HUES48 (cell line): Measurements from ENCODE around the gene WDR70.
"Not testable (repeated sequence)": the region's sequence is repeated elsewhere in the genome, so short reads cannot be mapped to it uniquely, and the experiment has no call there.

Source experiments
- H3K27ac ChIP-seq: one replicate; pipeline ENCODE4 v1.7.0; 2013; ENCODE audit warnings: low read depth, low read length, inconsistent platforms
- H3K27me3 ChIP-seq: 2 replicates; pipeline ENCODE4 v1.6.1; 2013; ENCODE audit warnings: mild to moderate bottlenecking, low read length; ENCODE audit not compliant: control insufficient read depth, insufficient read depth
- H3K36me3 ChIP-seq: 2 replicates; pipeline ENCODE4 v1.6.1; 2013; ENCODE audit warnings: low read length; ENCODE audit not compliant: control insufficient read depth, insufficient read depth
- H3K4me1 ChIP-seq: 2 replicates; pipeline ENCODE4 v1.6.1; 2013; ENCODE audit warnings: mild to moderate bottlenecking, low read length; ENCODE audit not compliant: control insufficient read depth, insufficient read depth
- H3K4me3 ChIP-seq: 2 replicates; pipeline ENCODE4 v1.5.1; 2013; ENCODE audit warnings: mild to moderate bottlenecking, low read depth, low read length
- H3K9ac ChIP-seq: 2 replicates; pipeline ENCODE4 v1.6.1; 2013; ENCODE audit warnings: mild to moderate bottlenecking, low read depth, low read length, moderate library complexity
- H3K9me3 ChIP-seq: 2 replicates; pipeline ENCODE4 v1.6.1; 2013; ENCODE audit warnings: low read length; ENCODE audit not compliant: control insufficient read depth, insufficient read depth

WDR70 gene

GRCh38 chr5:37638897-37639296, 259.8 kb downstream of the WDR70 start:
- Histone ChIP-seq H3K9me3 (no peaks in the 10 kb centered on the region), H3K27ac (no peak overlapping the region), H3K27me3 (no peaks in the 10 kb centered on the region), H3K4me1 (no peaks in the 10 kb centered on the region), H3K36me3 (no peaks in the 10 kb centered on the region), H3K4me3 (no peak overlapping the region), H3K9ac (no peak overlapping the region)

DNA sequence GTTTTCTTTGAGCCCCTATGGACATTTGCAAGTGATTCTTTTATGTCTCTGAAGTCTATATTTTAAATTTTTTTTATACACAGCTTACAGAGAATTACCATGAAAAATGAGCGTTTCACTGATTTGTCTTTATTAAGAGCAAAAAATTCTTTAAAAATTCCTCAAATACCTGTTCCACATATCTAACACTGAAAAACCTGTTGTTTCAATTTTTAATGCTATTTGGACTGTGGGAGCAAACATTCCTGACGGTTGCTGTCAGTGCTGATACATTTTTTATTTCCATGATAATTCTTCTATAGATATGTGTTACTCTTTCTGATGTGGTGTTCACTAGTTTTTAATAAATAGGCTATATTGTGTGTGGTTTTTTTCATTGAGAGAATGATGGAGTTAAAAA, 261.0 kb downstream of the WDR70 start:
- Histone ChIP-seq H3K4me3 (no peak overlapping the region), H3K9me3 (no peaks in the 10 kb centered on the region), H3K27me3 (no peaks in the 10 kb centered on the region), H3K9ac (no peak overlapping the region), H3K36me3 (no peaks in the 10 kb centered on the region), H3K4me1 (no peaks in the 10 kb centered on the region), H3K27ac (no peak overlapping the region)

DNA sequence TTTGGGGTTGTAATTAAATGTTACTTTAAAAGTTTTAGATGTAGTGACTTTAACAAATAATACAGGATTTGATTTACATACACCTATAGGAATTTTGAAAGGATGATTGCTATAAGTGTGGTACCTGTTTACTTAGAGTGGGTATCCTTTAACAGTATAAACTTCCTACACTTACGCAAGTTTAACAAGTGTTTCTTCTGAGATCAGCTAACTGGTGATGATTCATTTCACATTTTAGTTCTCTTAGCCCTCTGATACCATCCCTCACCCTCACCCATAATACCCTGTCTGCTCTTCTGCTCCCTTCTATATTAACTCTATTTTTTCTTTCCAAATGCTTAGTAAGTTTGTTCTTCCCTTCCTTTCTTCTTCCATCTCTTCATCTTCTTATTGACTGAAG, 262.8 kb downstream of the WDR70 start:
- Histone ChIP-seq H3K9ac (no peak overlapping the region), H3K4me1 (no peaks in the 10 kb centered on the region), H3K36me3 (no peaks in the 10 kb centered on the region), H3K27me3 (no peaks in the 10 kb centered on the region), H3K27ac (no peak overlapping the region), H3K4me3 (no peak overlapping the region), H3K9me3 (no peaks in the 10 kb centered on the region)

DNA sequence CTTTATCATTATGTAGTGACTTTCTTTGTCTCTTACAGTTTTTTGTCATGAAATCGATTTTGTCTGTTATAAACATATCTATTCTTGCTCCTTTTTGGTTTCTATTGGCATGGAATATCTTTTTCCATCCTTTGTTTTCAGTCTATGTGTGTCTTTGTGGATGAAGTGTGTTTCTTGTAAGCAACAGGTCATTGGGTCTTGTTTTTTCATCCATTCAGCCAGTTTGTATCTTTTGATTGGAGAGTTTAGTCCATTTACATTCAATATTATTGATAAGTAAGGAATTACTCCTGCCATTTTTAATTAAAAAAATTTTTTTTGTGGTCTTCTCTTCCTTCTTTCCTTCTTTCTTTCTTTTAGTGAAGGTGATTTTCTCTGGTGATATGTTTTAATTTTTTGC, 266.6 kb downstream of the WDR70 start:
- H3K9me3 ChIP-seq = no peaks in the 10 kb centered on the region
- no peak overlapping the region for H3K4me3 ChIP-seq
- H3K4me1 ChIP-seq = no peaks in the 10 kb centered on the region
- no peaks in the 10 kb centered on the region for H3K36me3 ChIP-seq
- H3K27me3 ChIP-seq = no peaks in the 10 kb centered on the region
- H3K27ac ChIP-seq = no peak overlapping the region
- H3K9ac ChIP-seq = no peak overlapping the region

DNA sequence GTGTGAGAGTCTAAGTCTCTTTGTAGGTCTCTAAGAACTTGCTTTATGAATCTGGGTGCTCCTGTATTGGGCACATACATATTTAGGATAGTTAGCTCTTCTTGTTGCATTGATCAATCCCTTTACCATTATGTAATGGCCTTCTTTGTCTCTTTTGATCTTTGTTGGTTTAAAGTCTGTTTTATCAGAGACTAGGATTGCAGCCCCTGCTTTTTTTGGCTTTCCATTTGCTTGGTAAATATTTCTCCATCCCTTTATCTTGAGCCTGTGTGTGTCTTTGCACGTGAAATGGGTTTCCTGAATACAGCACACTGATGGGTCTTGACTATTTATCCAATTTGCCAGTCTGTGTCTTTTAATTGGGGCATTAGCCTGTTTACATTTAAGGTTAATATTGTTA, 275.4 kb downstream of the WDR70 start:
- not testable (repeated sequence) for H3K36me3 ChIP-seq, H3K9me3 ChIP-seq, H3K9ac ChIP-seq, H3K27ac ChIP-seq, H3K4me3 ChIP-seq, H3K4me1 ChIP-seq, H3K27me3 ChIP-seq

- Histone ChIP-seq H3K4me1 (peaks cover 6% of the 10 kb centered on the region; the same call in 1 of the 2 replicates), H3K9ac (no peak overlapping the region), H3K36me3 (no peaks in the 10 kb centered on the region), H3K4me3 (no peak overlapping the region), H3K27me3 (no peaks in the 10 kb centered on the region), H3K27ac (no peak overlapping the region), H3K9me3 (no peaks in the 10 kb centered on the region)
These were observed 277.9 kb downstream of the WDR70 start for GRCh38 chr5:37657046-37657445.

DNA sequence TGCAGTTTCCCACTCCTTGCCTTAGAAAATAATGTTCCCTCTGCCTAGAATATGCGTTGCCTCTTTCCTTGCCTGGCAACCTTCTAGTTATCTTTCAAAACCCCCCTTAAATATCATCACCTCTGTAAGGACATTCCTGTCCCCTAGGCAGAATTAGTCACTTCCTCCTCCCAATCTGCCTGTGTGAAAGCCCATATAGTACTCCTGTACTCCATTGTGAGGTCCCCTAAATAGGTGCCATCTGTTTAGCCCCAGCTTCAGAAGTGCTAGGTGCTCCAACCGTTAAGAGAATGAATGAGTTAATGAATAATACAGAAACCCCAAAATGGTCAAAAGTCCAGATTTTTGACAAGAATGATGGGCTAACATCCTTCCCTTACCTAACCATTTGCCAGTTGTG, 279.3 kb downstream of the WDR70 start:
- H3K27me3 ChIP-seq = no peaks in the 10 kb centered on the region
- peaks cover 10% of the 10 kb centered on the region for H3K4me1 ChIP-seq
- no peak overlapping the region for H3K4me3 ChIP-seq
- no peaks in the 10 kb centered on the region for H3K36me3 ChIP-seq
- no peaks in the 10 kb centered on the region for H3K9me3 ChIP-seq
- no peak overlapping the region for H3K27ac ChIP-seq
- H3K9ac ChIP-seq = no peak overlapping the region

DNA sequence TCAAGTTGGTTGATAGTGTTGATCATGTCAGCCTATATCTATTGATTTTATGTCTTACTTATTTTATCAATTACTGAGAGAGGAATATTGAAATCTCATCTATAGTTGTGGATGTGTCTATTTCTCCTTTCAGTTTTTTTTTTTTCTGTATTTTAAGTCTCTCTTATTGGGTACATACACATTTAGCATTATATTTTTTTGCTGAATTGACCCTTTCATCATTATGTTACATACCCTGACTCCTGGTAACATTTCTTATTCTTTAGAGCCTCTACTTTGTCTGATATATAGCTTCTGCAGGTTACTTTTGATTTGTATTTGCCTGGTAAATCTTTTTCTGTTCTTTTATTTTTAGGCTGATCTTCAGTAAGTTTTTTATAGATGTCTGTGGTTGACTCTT, 281.2 kb downstream of the WDR70 start:
- Histone ChIP-seq H3K9ac (no peak overlapping the region), H3K27me3 (no peaks in the 10 kb centered on the region), H3K4me1 (peaks cover 13% of the 10 kb centered on the region), H3K27ac (no peak overlapping the region), H3K4me3 (no peak overlapping the region), H3K9me3 (no peaks in the 10 kb centered on the region), H3K36me3 (no peaks in the 10 kb centered on the region)

DNA sequence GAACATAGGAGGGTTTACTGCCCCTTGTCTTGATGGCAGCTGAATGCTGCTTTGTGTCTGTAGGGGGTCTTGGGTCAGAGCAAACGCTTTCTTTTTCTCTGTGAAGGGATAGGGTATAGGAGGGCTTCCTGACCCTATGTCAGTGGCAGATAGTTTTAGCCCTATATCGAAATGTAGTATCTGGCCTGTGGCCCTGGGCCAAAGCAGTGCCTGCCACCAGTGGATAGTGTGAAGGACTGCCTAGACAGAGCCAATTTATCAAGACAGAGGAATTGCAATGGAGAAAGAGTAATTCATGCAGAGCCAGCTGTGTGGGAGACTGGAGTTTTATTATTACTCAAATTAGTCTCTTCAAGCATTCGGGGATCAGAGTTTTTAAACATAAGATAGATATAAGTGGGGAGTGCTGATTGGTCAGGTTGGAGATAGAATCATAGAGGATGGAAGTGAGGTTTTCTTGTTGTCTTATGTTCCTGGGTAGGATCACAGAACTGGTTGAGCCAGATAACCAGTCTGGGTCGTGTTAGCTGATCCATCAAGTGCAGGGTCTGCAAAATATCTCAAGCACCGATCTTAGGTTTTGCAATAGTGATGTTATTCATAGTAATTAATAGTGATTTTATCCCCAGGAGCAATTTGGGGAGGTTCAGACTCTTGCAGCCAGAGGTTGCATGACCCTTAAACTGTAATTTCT, 282.3 kb downstream of the WDR70 start:
- H3K27ac ChIP-seq = no peak overlapping the region
- no peak overlapping the region for H3K9ac ChIP-seq
- H3K36me3 ChIP-seq = no peaks in the 10 kb centered on the region
- no peak overlapping the region for H3K4me3 ChIP-seq
- H3K27me3 ChIP-seq = no peaks in the 10 kb centered on the region
- H3K4me1 ChIP-seq = peaks cover 13% of the 10 kb centered on the region
- no peaks in the 10 kb centered on the region for H3K9me3 ChIP-seq

- H3K27me3 ChIP-seq = no peaks in the 10 kb centered on the region
- H3K9ac ChIP-seq = no peak overlapping the region
- H3K4me1 ChIP-seq = peaks cover 13% of the 10 kb centered on the region
- no peak overlapping the region for H3K4me3 ChIP-seq
- no peak overlapping the region for H3K27ac ChIP-seq
- H3K36me3 ChIP-seq = no peaks in the 10 kb centered on the region
- H3K9me3 ChIP-seq = no peaks in the 10 kb centered on the region
These were observed 282.8 kb downstream of the WDR70 start for GRCh38 chr5:37661951-37662350.

- peaks cover 13% of the 10 kb centered on the region for H3K4me1 ChIP-seq
- no peak overlapping the region for H3K27ac ChIP-seq
- no peaks in the 10 kb centered on the region for H3K9me3 ChIP-seq
- H3K9ac ChIP-seq = no peak overlapping the region
- no peaks in the 10 kb centered on the region for H3K36me3 ChIP-seq
- no peaks in the 10 kb centered on the region for H3K27me3 ChIP-seq
- H3K4me3 ChIP-seq = no peak overlapping the region
These were observed 283.2 kb downstream of the WDR70 start for GRCh38 chr5:37662362-37662761.
